Measurements from ENCODE around the gene MED13.
"Not testable (repeated sequence)": the region's sequence is repeated elsewhere in the genome, so short reads cannot be mapped to it uniquely, and the experiment has no call there.

GRCh38 chr17:61894310-61894709 lies 170.8 kb downstream of the MED13 start:
- not testable (repeated sequence) for TF ChIP-seq CTCF, POLR2A (IDR thresholded peaks at IDR 0.05)

All from esophagus squamous epithelium (tissue), 4 donors.